Activated CD4-positive, alpha-beta T cell treated with anti-CD3 and anti-CD28 coated beads, Interleukin-10, Interleukin-2, amounts not matched to agents 100 ng/mL and 50 ng/mL, durations not matched to agents 16 hours and 8 hours (primary cell): ENCODE results near the gene NEK3.
"Not testable (repeated sequence)": the region's sequence is repeated elsewhere in the genome, so short reads cannot be mapped to it uniquely, and the experiment has no call there.

Source experiments
- DNase-seq: peaks from one replicate; pipeline ENCODE4 v3.0.0-alpha.2; 2020

NEK3 gene

DNA sequence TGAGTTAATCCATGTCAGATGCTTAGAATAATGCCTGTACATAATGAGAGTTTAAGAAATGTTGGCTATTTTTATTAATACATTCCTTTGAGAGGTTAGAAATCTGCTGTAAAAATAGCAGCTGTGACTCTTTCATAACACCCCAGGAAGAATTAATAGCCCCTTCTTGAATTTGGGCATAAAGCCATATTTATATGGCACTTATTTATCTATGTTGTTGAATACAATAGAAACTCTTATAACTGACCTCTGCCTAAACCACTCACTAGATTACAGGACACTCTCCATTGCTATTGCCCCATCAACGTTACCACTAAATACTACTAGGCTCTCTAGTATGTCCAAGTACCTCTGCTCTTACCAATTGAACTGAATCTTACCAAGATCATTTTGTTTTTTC is 46.8 kb downstream of the NEK3 start:
- DNase-seq = no peak

DNA sequence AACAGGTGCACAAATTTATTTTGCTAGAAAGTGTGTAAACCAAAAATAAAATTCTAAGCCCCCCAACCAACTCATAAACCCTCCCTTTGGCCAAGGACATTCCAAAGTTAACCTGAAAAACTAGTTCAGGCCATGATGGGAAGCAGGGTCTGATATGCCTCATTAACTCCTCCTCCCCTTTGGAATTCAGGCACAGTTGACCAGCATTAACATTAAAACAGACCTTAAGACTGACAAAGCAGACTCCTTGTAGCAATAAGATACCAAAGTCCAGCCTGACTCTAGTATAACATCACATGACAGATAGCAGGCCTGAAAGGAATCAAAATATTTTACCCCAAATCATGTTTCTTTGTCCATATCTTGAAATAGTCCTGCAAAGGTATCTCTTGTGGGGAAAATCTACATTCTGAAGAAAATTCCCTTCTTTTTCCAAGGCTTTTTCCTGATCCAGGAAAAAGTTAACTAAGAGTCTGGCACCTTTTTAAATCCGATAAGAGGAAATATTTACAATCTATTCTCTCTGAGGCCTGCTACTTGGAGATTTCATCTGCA is 50.2 kb downstream of the NEK3 start:
- DNase-seq = no peak

GRCh38 chr13:52105841-52106240 is 53.6 kb downstream of the NEK3 start:
- DNase-seq = no peak

- DNase-seq = peak; percentile 15
Observed at GRCh38 chr13:52104624-52105023, 54.8 kb downstream of the NEK3 start.

GRCh38 chr13:52103386-52103785 is 56.0 kb downstream of the NEK3 start:
- no peak for DNase-seq

DNA sequence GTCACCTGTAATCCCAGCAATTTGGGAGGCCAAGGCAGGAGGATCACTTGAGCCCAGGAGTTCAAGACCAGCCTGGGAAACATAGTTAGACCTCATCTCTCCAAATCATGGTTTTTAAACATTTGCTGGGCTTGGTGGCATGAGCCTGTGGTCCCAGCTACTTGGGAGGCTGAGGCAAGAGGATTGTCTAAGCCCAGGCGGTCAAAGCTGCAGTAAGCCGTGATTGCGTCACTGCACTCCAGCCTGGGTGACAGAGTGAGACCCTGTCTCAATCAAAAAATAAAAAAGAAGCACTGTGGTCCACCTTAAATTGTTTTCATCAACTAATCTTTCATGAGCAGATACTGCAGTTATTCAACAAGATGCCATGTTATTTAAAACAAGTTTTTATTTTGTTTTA is 57.0 kb downstream of the NEK3 start:
- not testable (repeated sequence) for DNase-seq

- no peak for DNase-seq
Observed at GRCh38 chr13:52097197-52097596, 62.2 kb downstream of the NEK3 start.

DNA sequence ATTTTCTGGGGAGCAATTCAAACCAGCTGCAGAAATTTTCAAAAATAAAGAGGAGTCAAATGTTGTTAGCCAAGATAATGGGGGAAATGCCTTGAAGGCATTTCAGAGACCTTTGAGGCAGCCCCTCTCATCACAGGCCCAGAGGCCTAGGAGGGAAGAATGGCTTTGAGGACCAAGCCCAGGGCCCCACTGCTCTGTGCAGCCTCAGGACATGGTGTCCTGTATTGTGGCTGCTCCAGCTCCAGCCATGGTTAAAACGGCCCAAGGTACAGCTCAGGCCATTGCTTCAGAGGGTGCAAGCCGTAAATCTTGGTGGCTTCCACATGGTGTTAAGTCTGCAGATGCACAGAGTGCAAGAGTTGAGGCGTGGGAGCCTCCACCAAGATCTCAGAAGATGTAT is 62.6 kb downstream of the NEK3 start:
- no peak for DNase-seq

GRCh38 chr13:52096062-52096461 is 63.3 kb downstream of the NEK3 start:
- DNase-seq = no peak

GRCh38 chr13:52092087-52092486 is 67.3 kb downstream of the NEK3 start:
- DNase-seq = no peak

- DNase-seq = no peak
Observed at GRCh38 chr13:52091473-52091872, 67.9 kb downstream of the NEK3 start.

DNA sequence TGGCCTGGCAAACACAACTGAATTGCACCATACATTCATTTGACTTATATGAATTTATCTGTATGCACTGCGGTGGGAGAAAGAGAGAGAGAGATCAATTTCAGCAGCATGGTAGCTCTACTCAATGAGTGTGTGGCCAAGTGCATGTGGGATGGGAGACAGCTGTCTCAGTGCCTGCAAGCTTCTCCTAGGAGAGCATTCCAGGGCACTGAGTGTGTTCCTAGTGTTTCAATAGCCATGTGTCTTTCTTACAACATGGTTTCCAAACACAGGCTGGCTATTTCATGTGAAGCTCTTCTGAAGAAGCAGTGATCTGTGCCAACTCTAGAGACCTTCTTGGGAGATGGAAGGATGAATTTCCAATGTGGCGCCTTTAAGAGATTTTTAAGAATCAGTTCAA is 74.0 kb downstream of the NEK3 start:
- no peak for DNase-seq

- not testable (repeated sequence) for DNase-seq
Observed at GRCh38 chr13:52084981-52085380, 74.4 kb downstream of the NEK3 start.
